Upper lobe of right lung (tissue), 1 donor: ENCODE measurements around the gene OR2A5. TPM values are rescaled to one million over a fixed set of nuclear protein-coding genes. Genes with fewer than 3 reads are reported as not detected.
A peak's percentile ranks its signal among the peaks of the same experiment; 100 is the strongest.

Experiments used
- ATAC-seq: fragments of 200-7000 bp; cut with Tn5 transposase; one replicate; pipeline ENCODE4 v1.9.1; 2020; ENCODE audit warnings: mild to moderate bottlenecking, moderate library complexity
- DNase-seq: peaks from one replicate; pipeline ENCODE4 v3.0.0-alpha.2; 2020
- H3K27ac ChIP-seq: fragments of 200-600 bp; one replicate; pipeline ENCODE4 v1.8.0; 2022
- H3K27me3 ChIP-seq: fragments of 200-600 bp; one replicate; pipeline ENCODE4 v1.8.0; 2022; ENCODE audit warnings: mild to moderate bottlenecking
- H3K36me3 ChIP-seq: fragments of 200-600 bp; one replicate; pipeline ENCODE4 v1.8.0; 2022
- H3K4me1 ChIP-seq: fragments of 200-600 bp; one replicate; pipeline ENCODE4 v1.8.0; 2022
- H3K4me3 ChIP-seq: fragments of 200-600 bp; one replicate; pipeline ENCODE4 v1.8.0; 2022; ENCODE audit warnings: mild to moderate bottlenecking
- H3K9me3 ChIP-seq: fragments of 200-600 bp; one replicate; pipeline ENCODE4 v1.8.0; 2022
- CTCF ChIP-seq: fragments of 200-600 bp; IDR thresholded peaks from one replicate; pipeline ENCODE4 v1.8.0; 2022; ENCODE audit warnings: antibody characterized with exemption
- intact Hi-C: fragments of 100-400 bp; cut with DNase I; formaldehyde crosslinking; loops from one replicate; pipeline ENCODE4 v1.11.0; 2022
- total RNA-seq: library from RNA; stranded (reverse); fragmentation: NEBNext Ultra II Directional; extraction: Animal tissue kit (Norgen Biotek cat#: 25700); gene quantifications from one replicate; pipeline ENCODE4 v1.2.1, GENCODE V29; 2021
- donor health status: DM: no; HTN: yes; CAD: no; lungs with severe emphysema.

The OR2A5 gene
- total RNA-seq, 1 donor from 2014 or later, result not detected

GRCh38 chr7:144022169-144022568 lies 26.6 kb upstream of the OR2A5 start:
- H3K9me3 ChIP-seq, result no peaks in the 10 kb centered on the region
- H3K27ac ChIP-seq, result no peak overlapping the region
- TF ChIP-seq CTCF, result no peak
- no peaks in the 10 kb centered on the region for H3K27me3 ChIP-seq
- intact Hi-C loops, result no loop called here
- no peaks in the 10 kb centered on the region for H3K4me1 ChIP-seq
- DNase-seq, result no peak
- no peak for ATAC-seq
- no peaks in the 10 kb centered on the region for H3K36me3 ChIP-seq
- H3K4me3 ChIP-seq, result no peak overlapping the region

GRCh38 chr7:144023171-144023827 lies 25.4 kb upstream of the OR2A5 start:
- no peak for DNase-seq
- TF ChIP-seq CTCF, result no peak
- no peak for ATAC-seq
- no peaks in the 10 kb centered on the region for H3K36me3 ChIP-seq
- H3K4me3 ChIP-seq, result no peak overlapping the region
- H3K27me3 ChIP-seq, result no peaks in the 10 kb centered on the region
- intact Hi-C loops, result no loop called here
- no peaks in the 10 kb centered on the region for H3K4me1 ChIP-seq
- no peaks in the 10 kb centered on the region for H3K9me3 ChIP-seq
- no peak overlapping the region for H3K27ac ChIP-seq

GRCh38 chr7:144024213-144024612 lies 24.5 kb upstream of the OR2A5 start:
- ATAC-seq, result no peak
- no peaks in the 10 kb centered on the region for H3K27me3 ChIP-seq
- H3K4me3 ChIP-seq, result no peak overlapping the region
- intact Hi-C loops, result no loop called here
- DNase-seq, result no peak
- no peaks in the 10 kb centered on the region for H3K36me3 ChIP-seq
- no peak overlapping the region for H3K27ac ChIP-seq
- TF ChIP-seq CTCF, result no peak
- H3K4me1 ChIP-seq, result no peaks in the 10 kb centered on the region
- no peaks in the 10 kb centered on the region for H3K9me3 ChIP-seq

GRCh38 chr7:144026203-144026883 lies 22.4 kb upstream of the OR2A5 start:
- intact Hi-C loops, result no loop called here
- H3K27ac ChIP-seq, result no peak overlapping the region
- no peaks in the 10 kb centered on the region for H3K36me3 ChIP-seq
- DNase-seq, result no peak
- TF ChIP-seq CTCF, result no peak
- H3K9me3 ChIP-seq, result no peaks in the 10 kb centered on the region
- H3K4me1 ChIP-seq, result no peaks in the 10 kb centered on the region
- no peaks in the 10 kb centered on the region for H3K27me3 ChIP-seq
- no peak for ATAC-seq
- no peak overlapping the region for H3K4me3 ChIP-seq

GRCh38 chr7:144027070-144027469 lies 21.7 kb upstream of the OR2A5 start:
- H3K4me3 ChIP-seq, result no peak overlapping the region
- H3K27ac ChIP-seq, result no peak overlapping the region
- intact Hi-C loops, result no loop called here
- peak; percentile 33 for TF ChIP-seq CTCF
- no peak for ATAC-seq
- no peaks in the 10 kb centered on the region for H3K9me3 ChIP-seq
- DNase-seq, result no peak
- H3K36me3 ChIP-seq, result no peaks in the 10 kb centered on the region
- H3K4me1 ChIP-seq, result no peaks in the 10 kb centered on the region
- H3K27me3 ChIP-seq, result no peaks in the 10 kb centered on the region
